Ishikawa (cell line): Measurements from ENCODE around the gene ATF2.

ENCODE experiments used
- CEBPB ChIP-seq: IDR thresholded peaks from 2 replicates; pipeline ENCODE4 v1.6.1; 2012
- CREB1 ChIP-seq: IDR thresholded peaks from 2 replicates; pipeline ENCODE4 v1.6.1; 2012; ENCODE audit warnings: low read depth
- EGR1 ChIP-seq: IDR thresholded peaks from 2 replicates; pipeline ENCODE4 v1.6.1; 2012
- EP300 ChIP-seq: IDR thresholded peaks from 2 replicates; pipeline ENCODE4 v1.6.1; 2012; ENCODE audit warnings: borderline replicate concordance
- FOXM1 ChIP-seq: IDR thresholded peaks from 2 replicates; pipeline ENCODE4 v1.6.1; 2012; ENCODE audit warnings: low read depth, borderline replicate concordance
- MAX ChIP-seq: IDR thresholded peaks from 2 replicates; pipeline ENCODE4 v1.6.1; 2012
- NFIC ChIP-seq: IDR thresholded peaks from 2 replicates; pipeline ENCODE4 v1.6.1; 2012
- RAD21 ChIP-seq: IDR thresholded peaks from 2 replicates; pipeline ENCODE4 v1.6.1; 2012; ENCODE audit warnings: low read depth
- REST ChIP-seq: IDR thresholded peaks from 2 replicates; pipeline ENCODE4 v1.6.1; 2012; ENCODE audit warnings: low read depth, mild to moderate bottlenecking
- TAF1 ChIP-seq: IDR thresholded peaks from 2 replicates; pipeline ENCODE4 v1.6.1; 2012; ENCODE audit warnings: low read depth, mild to moderate bottlenecking
- TCF12 ChIP-seq: IDR thresholded peaks from 2 replicates; pipeline ENCODE4 v1.6.1; 2012; ENCODE audit warnings: low read depth
- TEAD4 ChIP-seq: IDR thresholded peaks from 2 replicates; pipeline ENCODE4 v1.6.1; 2012
- USF1 ChIP-seq: IDR thresholded peaks from 2 replicates; pipeline ENCODE4 v1.6.1; 2012
- YY1 ChIP-seq: IDR thresholded peaks from 2 replicates; pipeline ENCODE4 v1.6.1; 2012; ENCODE audit warnings: low read depth
- ZBTB7A ChIP-seq: IDR thresholded peaks from 2 replicates; pipeline ENCODE4 v1.6.1; 2012; ENCODE audit warnings: low read depth

ATF2 gene

GRCh38 chr2:175062787-175063585 lies 105.0 kb downstream of the ATF2 start:
- no peak for TF ChIP-seq CEBPB
- TF ChIP-seq RAD21: no peak
- TF ChIP-seq ZBTB7A: no peak
- TF ChIP-seq REST: no peak
- no peak for TF ChIP-seq TEAD4
- no peak for TF ChIP-seq NFIC
- TF ChIP-seq TAF1: no peak
- no peak for TF ChIP-seq MAX
- TF ChIP-seq EGR1: no peak
- TF ChIP-seq TCF12: no peak
- TF ChIP-seq CREB1: no peak
- no peak for TF ChIP-seq FOXM1
- no peak for TF ChIP-seq USF1
- TF ChIP-seq YY1: no peak
- TF ChIP-seq EP300: no peak

GRCh38 chr2:175057078-175057685 lies 110.8 kb downstream of the ATF2 start:
- TF ChIP-seq TCF12: no peak
- TF ChIP-seq CREB1: no peak
- TF ChIP-seq CEBPB: no peak
- no peak for TF ChIP-seq TEAD4
- TF ChIP-seq EP300: no peak
- TF ChIP-seq MAX: no peak
- TF ChIP-seq EGR1: no peak
- no peak for TF ChIP-seq TAF1
- no peak for TF ChIP-seq FOXM1
- TF ChIP-seq USF1: no peak

GRCh38 chr2:175055993-175056392 lies 112.0 kb downstream of the ATF2 start:
- TF ChIP-seq TEAD4 (no peak), EP300 (no peak), NFIC (no peak), TCF12 (no peak), CEBPB (no peak), RAD21 (no peak), FOXM1 (no peak), ZBTB7A (no peak), CREB1 (no peak), EGR1 (no peak), YY1 (no peak), USF1 (no peak), TAF1 (no peak), REST (no peak), MAX (no peak)

- TF ChIP-seq MAX: no peak
- no peak for TF ChIP-seq TAF1
- no peak for TF ChIP-seq TEAD4
- no peak for TF ChIP-seq USF1
- TF ChIP-seq FOXM1: no peak
- TF ChIP-seq EP300: no peak
- TF ChIP-seq CREB1: no peak
- TF ChIP-seq NFIC: no peak
- no peak for TF ChIP-seq ZBTB7A
- TF ChIP-seq TCF12: no peak
- no peak for TF ChIP-seq YY1
- no peak for TF ChIP-seq EGR1
- TF ChIP-seq CEBPB: no peak
Observed at GRCh38 chr2:175054340-175054739, 113.7 kb downstream of the ATF2 start.
